ENCODE data around the gene REM2.
"Not testable (repeated sequence)": the region's sequence is repeated elsewhere in the genome, so short reads cannot be mapped to it uniquely, and the experiment has no call there.

REM2 gene

GRCh38 chr14:22854963-22855724 is 27.9 kb upstream of the REM2 start:
- Mint-ChIP-seq H3K9me3 (no peaks in the 10 kb centered on the region), H3K27me3 (peaks cover 24% of the 10 kb centered on the region), H3K4me3 (no peak overlapping the region), H3K4me1 (peaks cover 30% of the 10 kb centered on the region), H3K36me3 (ENCODE audit: low read depth) (no peaks in the 10 kb centered on the region), H3K27ac (no peak overlapping the region)
- ATAC-seq (peak; percentile 38), DNase-seq (no peak)

- no peaks in the 10 kb centered on the region for H3K9me3 Mint-ChIP-seq
- H3K36me3 Mint-ChIP-seq (ENCODE audit: low read depth) = no peaks in the 10 kb centered on the region
- H3K4me3 Mint-ChIP-seq = no peak overlapping the region
- H3K4me1 Mint-ChIP-seq = peaks cover 30% of the 10 kb centered on the region
- no peak overlapping the region for H3K27ac Mint-ChIP-seq
- DNase-seq = no peak
- peaks cover 29% of the 10 kb centered on the region for H3K27me3 Mint-ChIP-seq
- ATAC-seq = no peak
Observed at GRCh38 chr14:22856428-22856827, 26.6 kb upstream of the REM2 start.

- ATAC-seq; H3K36me3 Mint-ChIP-seq (ENCODE audit: low read depth); H3K4me3 Mint-ChIP-seq; DNase-seq; H3K27ac Mint-ChIP-seq; H3K9me3 Mint-ChIP-seq: not testable (repeated sequence)
- Mint-ChIP-seq H3K27me3 (peaks cover 36% of the 10 kb centered on the region), H3K4me1 (peaks cover 11% of the 10 kb centered on the region)
Observed at GRCh38 chr14:22860377-22860776, 22.6 kb upstream of the REM2 start.

GRCh38 chr14:22861651-22862050 is 21.4 kb upstream of the REM2 start:
- DNase-seq = no peak
- H3K36me3 Mint-ChIP-seq (ENCODE audit: low read depth) = no peaks in the 10 kb centered on the region

GRCh38 chr14:22864979-22865378 is 18.0 kb upstream of the REM2 start:
- no peak for ATAC-seq

More at GRCh38 chr14:22861651-22862050, 21.4 kb upstream of the REM2 start:
- ATAC-seq = no peak
- Mint-ChIP-seq H3K9me3 (no peaks in the 10 kb centered on the region), H3K4me3 (no peak overlapping the region), H3K27me3 (peaks cover 27% of the 10 kb centered on the region), H3K27ac (no peak overlapping the region), H3K4me1 (peaks cover 11% of the 10 kb centered on the region)

GRCh38 chr14:22865424-22866405 is 17.3 kb upstream of the REM2 start:
- Mint-ChIP-seq H3K36me3 (ENCODE audit: low read depth) (no peaks in the 10 kb centered on the region), H3K9me3 (no peaks in the 10 kb centered on the region), H3K4me1 (peaks cover 10% of the 10 kb centered on the region), H3K4me3 (no peak overlapping the region), H3K27me3 (peaks cover 10% of the 10 kb centered on the region), H3K27ac (no peak overlapping the region)
- DNase-seq (no peak), ATAC-seq (no peak)

More at GRCh38 chr14:22864979-22865378, 18.0 kb upstream of the REM2 start:
- no peaks in the 10 kb centered on the region for H3K36me3 Mint-ChIP-seq (ENCODE audit: low read depth)
- no peak overlapping the region for H3K4me3 Mint-ChIP-seq
- H3K9me3 Mint-ChIP-seq = no peaks in the 10 kb centered on the region
- peaks cover 3% of the 10 kb centered on the region for H3K4me1 Mint-ChIP-seq
- no peak overlapping the region for H3K27ac Mint-ChIP-seq
- DNase-seq = no peak
- H3K27me3 Mint-ChIP-seq = peaks cover 14% of the 10 kb centered on the region

DNA sequence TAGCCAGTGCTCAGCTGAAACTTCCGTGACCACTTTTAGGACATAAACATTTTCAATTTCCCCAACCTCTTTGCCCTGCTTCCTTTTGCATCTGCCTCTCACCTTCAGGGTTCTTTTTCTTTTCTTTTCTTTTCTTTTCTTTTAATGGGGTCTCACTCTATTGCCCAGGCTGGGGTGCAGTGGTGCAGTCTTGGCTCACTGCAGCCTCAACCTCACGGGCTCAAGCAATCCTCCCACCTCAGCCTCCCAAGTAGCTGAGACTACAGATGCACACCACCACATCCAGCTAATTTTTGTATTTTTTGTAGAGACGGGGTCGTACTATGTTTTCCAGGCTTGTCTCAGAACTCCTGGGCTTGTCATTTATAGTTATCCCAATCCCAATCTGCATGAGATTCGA is 16.1 kb upstream of the REM2 start:
- ATAC-seq = no peak
- H3K4me3 Mint-ChIP-seq = no peak overlapping the region
- DNase-seq = no peak
- H3K27me3 Mint-ChIP-seq = peaks cover 4% of the 10 kb centered on the region
- H3K36me3 Mint-ChIP-seq (ENCODE audit: low read depth) = no peaks in the 10 kb centered on the region
- H3K9me3 Mint-ChIP-seq = no peaks in the 10 kb centered on the region
- H3K27ac Mint-ChIP-seq = peak overlapping the region; percentile 43
- peaks cover 14% of the 10 kb centered on the region for H3K4me1 Mint-ChIP-seq

GRCh38 chr14:22870811-22871223 is 12.2 kb upstream of the REM2 start:
- Mint-ChIP-seq H3K9me3 (no peaks in the 10 kb centered on the region), H3K4me1 (peaks cover 29% of the 10 kb centered on the region), H3K4me3 (peak overlapping the region; percentile 90), H3K27ac (peak overlapping the region; percentile 98), H3K36me3 (ENCODE audit: low read depth) (peaks cover 3% of the 10 kb centered on the region), H3K27me3 (no peaks in the 10 kb centered on the region)
- no peak for ATAC-seq
- DNase-seq = no peak

- peaks cover 29% of the 10 kb centered on the region for H3K4me1 Mint-ChIP-seq
- peak within 1 kb of the TSS; percentile 98 for H3K27ac Mint-ChIP-seq
- ATAC-seq (peak; percentile 88), DNase-seq (peak; percentile 82)
- peaks cover 6% of the 10 kb centered on the region for H3K36me3 Mint-ChIP-seq (ENCODE audit: low read depth)
- peak within 1 kb of the TSS; percentile 90 for H3K4me3 Mint-ChIP-seq
- H3K27me3 Mint-ChIP-seq = no peaks in the 10 kb centered on the region
- no peaks in the 10 kb centered on the region for H3K9me3 Mint-ChIP-seq
Observed at GRCh38 chr14:22871224-22872032, 11.6 kb upstream of the REM2 start, which contains the start of gene LRP10. LRP10 (plus strand) TSS chr14:22871740; CDS start chr14:22872304, 564 bp downstream.

DNA sequence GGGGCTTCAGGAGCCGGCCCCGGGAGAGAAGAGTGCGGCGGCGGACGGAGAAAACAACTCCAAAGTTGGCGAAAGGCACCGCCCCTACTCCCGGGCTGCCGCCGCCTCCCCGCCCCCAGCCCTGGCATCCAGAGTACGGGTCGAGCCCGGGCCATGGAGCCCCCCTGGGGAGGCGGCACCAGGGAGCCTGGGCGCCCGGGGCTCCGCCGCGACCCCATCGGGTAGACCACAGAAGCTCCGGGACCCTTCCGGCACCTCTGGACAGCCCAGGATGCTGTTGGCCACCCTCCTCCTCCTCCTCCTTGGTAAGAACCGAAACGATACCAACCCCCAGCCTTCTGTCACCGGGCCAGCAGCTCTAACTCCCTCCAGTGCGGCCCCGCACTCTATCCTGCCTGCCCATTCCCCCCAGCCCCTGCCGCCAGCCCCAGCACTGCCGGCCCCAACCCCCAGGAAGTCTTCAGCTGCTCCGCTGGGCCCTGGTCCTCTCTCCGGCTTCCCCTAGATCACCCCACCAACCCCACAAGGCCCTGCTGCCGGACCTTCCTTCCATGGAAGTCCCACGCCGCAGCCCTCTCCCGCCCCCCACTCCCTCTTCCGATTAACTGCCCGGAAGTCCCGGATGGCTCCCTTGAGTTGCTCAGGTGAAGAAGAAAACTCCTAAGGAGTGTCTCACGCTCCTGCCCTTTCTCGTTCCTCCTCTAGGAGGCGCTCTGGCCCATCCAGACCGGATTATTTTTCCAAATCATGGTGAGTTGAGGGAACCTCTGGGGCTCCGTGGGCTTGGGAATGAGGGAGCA is 10.8 kb upstream of the REM2 start:
- Mint-ChIP-seq H3K36me3 (ENCODE audit: low read depth) (peaks cover 6% of the 10 kb centered on the region), H3K4me1 (peaks cover 29% of the 10 kb centered on the region), H3K4me3 (peak overlapping the region; percentile 90), H3K9me3 (no peaks in the 10 kb centered on the region), H3K27ac (peak overlapping the region; percentile 85), H3K27me3 (no peaks in the 10 kb centered on the region)
- DNase-seq (peak; percentile 79), ATAC-seq (peak; percentile 25)

DNA sequence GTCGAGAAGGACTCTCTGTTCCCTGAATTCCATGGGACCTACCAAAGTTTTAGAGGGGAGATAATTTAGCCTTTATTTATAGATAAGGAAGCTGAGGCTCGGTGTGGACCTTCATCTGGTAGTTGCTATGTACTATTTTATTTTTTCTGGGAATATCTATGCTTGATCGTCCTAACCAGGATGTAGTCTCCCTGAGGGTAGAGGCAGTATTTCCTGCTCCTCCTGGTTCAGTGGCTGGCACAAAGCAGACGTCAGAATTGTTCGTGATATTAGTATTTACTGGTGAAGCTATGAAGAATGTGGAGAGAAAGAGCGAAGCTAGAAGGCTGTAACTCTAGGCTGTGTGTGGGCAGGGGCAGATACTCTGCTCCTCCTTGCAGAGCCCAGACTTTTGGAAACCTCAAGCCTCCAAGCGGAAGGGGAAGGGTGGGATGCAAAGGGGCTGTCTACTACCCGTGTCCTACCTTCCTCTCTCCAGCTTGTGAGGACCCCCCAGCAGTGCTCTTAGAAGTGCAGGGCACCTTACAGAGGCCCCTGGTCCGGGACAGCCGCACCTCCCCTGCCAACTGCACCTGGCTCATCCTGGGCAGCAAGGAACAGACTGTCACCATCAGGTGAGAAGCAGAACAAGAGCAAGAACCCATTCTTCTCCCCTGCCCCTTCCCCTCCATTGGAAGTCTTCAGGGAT is 10.0 kb upstream of the REM2 start:
- Mint-ChIP-seq H3K9me3 (no peaks in the 10 kb centered on the region), H3K27ac (peak overlapping the region; percentile 85), H3K36me3 (ENCODE audit: low read depth) (peaks cover 6% of the 10 kb centered on the region), H3K27me3 (no peaks in the 10 kb centered on the region), H3K4me1 (peaks cover 29% of the 10 kb centered on the region), H3K4me3 (peak overlapping the region; percentile 90)
- no peak for DNase-seq
- no peak for ATAC-seq

DNA sequence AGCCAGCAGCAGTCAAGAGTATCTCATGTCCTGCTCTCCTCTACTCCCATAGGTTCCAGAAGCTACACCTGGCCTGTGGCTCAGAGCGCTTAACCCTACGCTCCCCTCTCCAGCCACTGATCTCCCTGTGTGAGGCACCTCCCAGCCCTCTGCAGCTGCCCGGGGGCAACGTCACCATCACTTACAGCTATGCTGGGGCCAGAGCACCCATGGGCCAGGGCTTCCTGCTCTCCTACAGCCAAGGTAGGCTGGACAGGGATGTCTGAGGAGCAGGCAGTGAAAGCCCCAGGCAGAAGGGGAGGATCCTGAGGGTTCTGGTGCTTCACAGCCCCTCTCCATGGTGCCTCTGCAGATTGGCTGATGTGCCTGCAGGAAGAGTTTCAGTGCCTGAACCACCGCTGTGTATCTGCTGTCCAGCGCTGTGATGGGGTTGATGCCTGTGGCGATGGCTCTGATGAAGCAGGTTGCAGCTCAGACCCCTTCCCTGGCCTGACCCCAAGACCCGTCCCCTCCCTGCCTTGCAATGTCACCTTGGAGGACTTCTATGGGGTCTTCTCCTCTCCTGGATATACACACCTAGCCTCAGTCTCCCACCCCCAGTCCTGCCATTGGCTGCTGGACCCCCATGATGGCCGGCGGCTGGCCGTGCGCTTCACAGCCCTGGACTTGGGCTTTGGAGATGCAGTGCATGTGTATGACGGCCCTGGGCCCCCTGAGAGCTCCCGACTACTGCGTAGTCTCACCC is 7.8 kb upstream of the REM2 start:
- no peaks in the 10 kb centered on the region for H3K27me3 Mint-ChIP-seq
- no peak for DNase-seq
- H3K36me3 Mint-ChIP-seq (ENCODE audit: low read depth) = peaks cover 6% of the 10 kb centered on the region
- no peak overlapping the region for H3K4me3 Mint-ChIP-seq
- no peaks in the 10 kb centered on the region for H3K9me3 Mint-ChIP-seq
- H3K4me1 Mint-ChIP-seq = peaks cover 24% of the 10 kb centered on the region
- ATAC-seq = no peak
- H3K27ac Mint-ChIP-seq = no peak overlapping the region

Data from activated naive CD8-positive, alpha-beta T cell treated with anti-CD3 and anti-CD28 coated beads, Interleukin-2, amount 50 U/mL, for 24 hours (primary cell).